Inflammatory macrophage treated with lipopolysaccharide for 4 hours (primary cell): ENCODE results near the gene BTBD9.
"Not testable (repeated sequence)": the region's sequence is repeated elsewhere in the genome, so short reads cannot be mapped to it uniquely, and the experiment has no call there.

Source experiments
- DNase-seq: peaks from one replicate; pipeline ENCODE4 v3.0.0-alpha.2; 2020

Gene BTBD9

GRCh38 chr6:38477680-38478260 lies 162.0 kb downstream of the BTBD9 start:
- peak; percentile 60 for DNase-seq

- DNase-seq = no peak
Observed at GRCh38 chr6:38476888-38477287, 162.8 kb downstream of the BTBD9 start.

GRCh38 chr6:38476141-38476540 lies 163.6 kb downstream of the BTBD9 start:
- peak; percentile 47 for DNase-seq

GRCh38 chr6:38470548-38470947 lies 169.2 kb downstream of the BTBD9 start:
- DNase-seq = no peak

- DNase-seq = peak; percentile 59
Observed at GRCh38 chr6:38467566-38467965, 172.2 kb downstream of the BTBD9 start.

GRCh38 chr6:38460186-38460585 lies 179.5 kb downstream of the BTBD9 start:
- DNase-seq = no peak

- no peak for DNase-seq
Observed at GRCh38 chr6:38459291-38459690, 180.4 kb downstream of the BTBD9 start.

- DNase-seq = no peak
Observed at GRCh38 chr6:38453861-38454260, 185.9 kb downstream of the BTBD9 start.

- DNase-seq = no peak
Observed at GRCh38 chr6:38452816-38453660, 186.7 kb downstream of the BTBD9 start.

- DNase-seq = no peak
Observed at GRCh38 chr6:38450717-38451116, 189.0 kb downstream of the BTBD9 start.

GRCh38 chr6:38445925-38446324 lies 193.8 kb downstream of the BTBD9 start:
- DNase-seq = peak; percentile 53

- no peak for DNase-seq
Observed at GRCh38 chr6:38445336-38445735, 194.4 kb downstream of the BTBD9 start.

- peak; percentile 94 for DNase-seq
Observed at GRCh38 chr6:38443352-38444144, 196.2 kb downstream of the BTBD9 start.

GRCh38 chr6:38438097-38438496 lies 201.6 kb downstream of the BTBD9 start:
- DNase-seq = no peak

- DNase-seq = peak; percentile 72
Observed at GRCh38 chr6:38436726-38437465, 202.8 kb downstream of the BTBD9 start.

- DNase-seq = no peak
Observed at GRCh38 chr6:38435330-38435729, 204.4 kb downstream of the BTBD9 start.

GRCh38 chr6:38434051-38434450 lies 205.7 kb downstream of the BTBD9 start:
- DNase-seq = no peak

GRCh38 chr6:38432479-38432878 lies 207.2 kb downstream of the BTBD9 start:
- no peak for DNase-seq

- no peak for DNase-seq
Observed at GRCh38 chr6:38432079-38432478, 207.7 kb downstream of the BTBD9 start.

GRCh38 chr6:38429546-38429945 lies 210.2 kb downstream of the BTBD9 start:
- DNase-seq = no peak

- no peak for DNase-seq
Observed at GRCh38 chr6:38427492-38428210, 212.1 kb downstream of the BTBD9 start.

- DNase-seq = not testable (repeated sequence)
Observed at GRCh38 chr6:38425788-38426488, 213.8 kb downstream of the BTBD9 start.
